Measurements from ENCODE around the gene ATF4. TPM values are rescaled to one million over a fixed set of nuclear protein-coding genes. Genes with fewer than 3 reads are reported as not detected.

Gene ATF4
- total and polyA plus RNA-seq, 2 of the 8 experiments (the other 6 are each of a cell fraction or from before 2014, with no cell fraction given) = 553 to 704 TPM

- no peak overlapping the region for H2BK120ac ChIP-seq (replicated peaks; ENCODE audit: low read depth, low read length)
- H3K9me3 ChIP-seq (ENCODE audit: insufficient read depth in 2 of 2, low read depth in 1 of 2, low read length in 1 of 2) = no peaks in the 10 kb centered on the region
- H4K5ac ChIP-seq (ENCODE audit: insufficient read length, low read depth, low read length) = no peak overlapping the region
- peaks cover 0 to 13% (median 5%) of the 10 kb centered on the region in 4 experiments; a peak in 4 of 7 replicates for H3K27me3 ChIP-seq (replicated peaks in 1 of 4; ENCODE audit: control insufficient read depth in 3 of 4, extremely low read depth in 1 of 4, insufficient read depth in 3 of 4, low read length in 3 of 4)
- no peak overlapping the region for H2AFZ ChIP-seq (ENCODE audit: low read length)
- H2AK5ac ChIP-seq (ENCODE audit: low read depth, low read length) = no peak overlapping the region
- peaks cover 25 to 47% (median 40%) of the 10 kb centered on the region in 4 experiments for H3K36me3 ChIP-seq (ENCODE audit: control insufficient read depth in 2 of 4, insufficient read depth in 4 of 4, low read length in 3 of 4)
- H2BK5ac ChIP-seq (ENCODE audit: low read depth, low read length) = 0 out of 2 replicates have a peak overlapping the region, but pooled peaks have one; percentile 93
- no peak overlapping the region for H3K14ac ChIP-seq (ENCODE audit: insufficient read length)
- peak overlapping the region; percentile 79; the same call in 1 of the 2 replicates for H3K18ac ChIP-seq (ENCODE audit: extremely low read depth, low read length)
- peak overlapping the region; percentile 87 to 96 for H3K4me2 ChIP-seq (ENCODE audit: insufficient read depth in 1 of 2, low read depth in 2 of 2, low read length in 2 of 2)
- H3K4me3 ChIP-seq (ENCODE audit: extremely low read depth in 1 of 4, insufficient read depth in 2 of 4, low read depth in 3 of 4, low read length in 4 of 4) = peak overlapping the region; percentile 93 to 99 (median 95)
- H4K20me1 ChIP-seq (replicated peaks in 1 of 2; ENCODE audit: control insufficient read depth in 1 of 2, insufficient read depth in 2 of 2, low read length in 2 of 2) = peaks cover 35% of the 10 kb centered on the region in 2 experiments
- POLR2A ChIA-PET (ENCODE audit: partially characterized antibody) = interaction anchor here (0.6 to 6.6 kb wide), 49 partner anchors 8 to 517 kb away, joined by 3 to 83 read pairs (median 4); partner anchors contain the start of genes CBX7, MIEF1, RPL3 and RPS19BP1
- H2BK20ac ChIP-seq (ENCODE audit: low read length) = no peak overlapping the region
- H3K79me1 ChIP-seq (ENCODE audit: low read depth, low read length) = peaks cover 7% of the 10 kb centered on the region
- peak overlapping the region; percentile 75 to 90 (median 77) for H3K9ac ChIP-seq (replicated peaks in 1 of 4; ENCODE audit: extremely low read depth in 1 of 4, low read depth in 3 of 4, low read length in 3 of 4)
- no peak overlapping the region for H2BK12ac ChIP-seq (ENCODE audit: low read depth, low read length)
- FAIRE-seq = no peak
- H3K23ac ChIP-seq (ENCODE audit: insufficient read length) = no peak overlapping the region
- peaks cover 0 to 12% (median 4%) of the 10 kb centered on the region in 4 experiments; a peak in 4 of 7 replicates for H3K4me1 ChIP-seq (replicated peaks in 1 of 4; ENCODE audit: control insufficient read depth in 3 of 4, insufficient read depth in 4 of 4, low read length in 3 of 4)
- H3K56ac ChIP-seq (replicated peaks; ENCODE audit: insufficient read length, low read depth, low read length) = peak overlapping the region; percentile 92
- H3K79me2 ChIP-seq (ENCODE audit: control insufficient read depth in 1 of 2, insufficient read depth in 2 of 2, low read length in 2 of 2) = peaks cover 5 to 29% of the 10 kb centered on the region in 2 experiments; a peak in 3 of 4 replicates
- no peak overlapping the region for H4K91ac ChIP-seq (replicated peaks; ENCODE audit: insufficient read length, low read length)
- H3K23me2 ChIP-seq (ENCODE audit: low read depth, low read length) = peaks cover 12% of the 10 kb centered on the region
- no peak for DNase-seq (ENCODE audit: low read depth in 1 of 2, low spot score in 2 of 2)
- peak overlapping the region; percentile 94; the same call in 1 of the 2 replicates for H4K8ac ChIP-seq (ENCODE audit: extremely low read depth, insufficient read depth, low read length)
- WGBS, 2 experiments (ENCODE audit: extremely low coverage in 1 of 2, insufficient coverage in 1 of 2, insufficient read length in 1 of 2, insufficient replicate concordance in 2 of 2, low coverage in 1 of 2, low lambda C conversion rate in 2 of 2, missing lambda C conversion rate in 1 of 2) = 12% methylated on average over 24 of the region's 24 CpGs; no CpG with 5 or more reads in 1 of the 2 experiments
- peak overlapping the region; percentile 82; the same call in 1 of the 2 replicates for H3K27ac ChIP-seq (ENCODE audit: low read depth, low read length)
- no peak overlapping the region for H2BK15ac ChIP-seq (ENCODE audit: low read length)
- H3K4ac ChIP-seq (replicated peaks; ENCODE audit: insufficient read length, low read depth, low read length) = no peak overlapping the region
- CTCF ChIA-PET (ENCODE audit: partially characterized antibody) = interaction anchor here (1.0 to 10.1 kb wide), 6 partner anchors 8 to 210 kb away, joined by 3 to 150 read pairs (median 10); no protein-coding TSS in a partner anchor
- TF ChIP-seq RBBP5 (IDR thresholded peaks at IDR 0.05; ENCODE audit: borderline replicate concordance, low read depth, low read length) (no peak), SIRT6 (IDR thresholded peaks at IDR 0.05; ENCODE audit: low read length) (no peak), CHD1 (IDR thresholded peaks at IDR 0.05; ENCODE audit: low read depth, low read length) (no peak), TAF1 (IDR thresholded peaks at IDR 0.05; ENCODE audit: low read depth, low read length) (no peak), SP1 (IDR thresholded peaks at IDR 0.05; ENCODE audit: low read depth, low read length) (peak; percentile 59; the same call in 1 of the 2 replicates), POLR2AphosphoS5 (IDR thresholded peaks at IDR 0.05; ENCODE audit: low read depth, low read length) (0 out of 2 replicates have a peak, but pooled peaks have one; percentile 41), SUZ12 (IDR thresholded peaks at IDR 0.05; ENCODE audit: low read length) (no peak), ATF3 (IDR thresholded peaks at IDR 0.05; ENCODE audit: insufficient read depth, low read depth, low read length) (no peak), YY1 (IDR thresholded peaks at IDR 0.05; ENCODE audit: low read depth, low read length) (no peak), EZH2 (IDR thresholded peaks at IDR 0.05; ENCODE audit: low read depth, low read length, severe bottlenecking) (peak; percentile 16), HDAC2 (IDR thresholded peaks at IDR 0.05; ENCODE audit: borderline replicate concordance in 1 of 2, low read depth in 2 of 2, low read length in 2 of 2) (0 out of 4 replicates have a peak, but pooled peaks of 1 of the 2 experiments have one; percentile 16)
Observed at GRCh38 chr22:39518996-39519680, 1.2 kb upstream of the ATF4 start.

All from H1 (cell line).